HepG2 (cell line): Measurements from ENCODE around the gene TOMM22. TPM values are rescaled to one million over a fixed set of nuclear protein-coding genes. Genes with fewer than 3 reads are reported as not detected.

Source experiments
- DNMT1 ChIP-seq: sonication (generic); formaldehyde crosslinking; IDR thresholded peaks from 2 replicates; pipeline ENCODE4 v1.5.1; 2020; ENCODE audit warnings: mild to moderate bottlenecking, missing genetic modification reagents
- HBP1 ChIP-seq: IDR thresholded peaks from 2 replicates; pipeline ENCODE4 v1.6.1; 2016; ENCODE audit warnings: low read depth, control low read depth
- JUND ChIP-seq: sonication (generic); formaldehyde crosslinking; IDR thresholded peaks from 2 replicates; pipeline ENCODE4 v1.8.0; 2022; ENCODE audit warnings: mild to moderate bottlenecking, missing genetic modification reagents
- MED13 ChIP-seq: sonication (generic); formaldehyde crosslinking; IDR thresholded peaks from 2 replicates; pipeline ENCODE4 v1.5.0; 2020; ENCODE audit warnings: missing genetic modification reagents
- NCOA1 ChIP-seq: sonication (generic); formaldehyde crosslinking; IDR thresholded peaks from 2 replicates; pipeline ENCODE4 v1.9.0; 2021; ENCODE audit warnings: missing genetic modification reagents
- RELA ChIP-seq: sonication (generic); formaldehyde crosslinking; IDR thresholded peaks from 2 replicates; pipeline ENCODE4 v1.4.0; 2020; ENCODE audit warnings: missing genetic modification reagents
- ZBTB14 ChIP-seq: sonication (generic); formaldehyde crosslinking; IDR thresholded peaks from 2 replicates; pipeline ENCODE4 v1.4.0; 2020; ENCODE audit warnings: missing genetic modification reagents
- ZNF205 ChIP-seq: IDR thresholded peaks from 2 replicates; pipeline ENCODE4 v1.6.1; 2018; ENCODE audit warnings: missing biosample characterization, missing genetic modification reagents
- ZNF318 ChIP-seq: sonication (generic); formaldehyde crosslinking; IDR thresholded peaks from 2 replicates; pipeline ENCODE4 v1.4.0; 2020; ENCODE audit warnings: mild to moderate bottlenecking, missing genetic modification reagents
- ZNF441 ChIP-seq: sonication (generic); formaldehyde crosslinking; IDR thresholded peaks from 2 replicates; pipeline ENCODE4 v1.7.0; 2021; ENCODE audit warnings: missing genetic modification reagents, borderline replicate concordance
- ZNF468 ChIP-seq: sonication (generic); formaldehyde crosslinking; IDR thresholded peaks from 2 replicates; pipeline ENCODE4 v1.8.0; 2022; ENCODE audit warnings: mild to moderate bottlenecking, moderate library complexity, missing genetic modification reagents
- ZNF781 ChIP-seq: sonication (generic); formaldehyde crosslinking; IDR thresholded peaks from 2 replicates; pipeline ENCODE4 v1.5.1; 2020; ENCODE audit warnings: borderline replicate concordance, mild to moderate bottlenecking, missing genetic modification reagents; ENCODE audit errors: not compliant biosample characterization
- ZXDC ChIP-seq: sonication (generic); formaldehyde crosslinking; IDR thresholded peaks from 2 replicates; pipeline ENCODE4 v1.5.0; 2020; ENCODE audit warnings: mild to moderate bottlenecking, missing genetic modification reagents
- polyA plus RNA-seq, 8 experiments: library from polyadenylated mRNA; depleted of rRNA in 3 of 8; stranded (reverse) in 7 of 8; unstranded in 1 of 8; fragments of >200 nt; fragmentation: Illumina TruSeq in 4 of 8; extraction: Trizol in 4 of 8; gene quantifications; 2 replicates each; pipeline versions ENCODE4 v1.2.1 to v1.2.3, GENCODE V29; 2011 to 2016; ENCODE audit warnings: low read depth in 4 of 8, missing spikeins in 1 of 8, mixed read lengths in 1 of 8; ENCODE audit not compliant: insufficient read depth in 1 of 8
- total RNA-seq, 5 experiments: library from RNA; depleted of rRNA; stranded (reverse); fragments of >200 nt; fragmentation: Illumina TruSeq; extraction: Trizol; gene quantifications; 2 replicates each; pipeline ENCODE4 v1.2.3, GENCODE V29; 2016; ENCODE audit warnings: low read depth in 1 of 5

The TOMM22 gene
- total and polyA plus RNA-seq, 2 of the 13 experiments (the other 11 are each of a cell fraction or from before 2014, with no cell fraction given), result 46.9 to 118 TPM

GRCh38 chr22:38705235-38706100 is 23.7 kb downstream of the TOMM22 start, which contains the start of gene GTPBP1 (continued):
- no peak for TF ChIP-seq ZNF318 (CRISPR knock-in tag)
- TF ChIP-seq ZNF205, result no peak
- no peak for TF ChIP-seq ZNF441
- no peak for TF ChIP-seq ZNF781
- 0 out of 2 replicates have a peak, but pooled peaks have one; percentile 26 for TF ChIP-seq HBP1 (CRISPR knock-in tag)
- no peak for TF ChIP-seq NCOA1
- TF ChIP-seq DNMT1 (CRISPR knock-in tag), result no peak
- no peak for TF ChIP-seq ZBTB14
- no peak for TF ChIP-seq MED13 (CRISPR knock-in tag)
- no peak for TF ChIP-seq ZNF468 (CRISPR knock-in tag)
- TF ChIP-seq ZXDC (CRISPR knock-in tag), result no peak
- TF ChIP-seq RELA, result no peak
- no peak for TF ChIP-seq JUND (CRISPR knock-in tag)
